GM12878 (cell line): ENCODE measurements around the gene STARD10. TPM values are rescaled to one million over a fixed set of nuclear protein-coding genes. Genes with fewer than 3 reads are reported as not detected.
A peak's percentile ranks its signal among the peaks of the same experiment; 100 is the strongest.
"Not testable (repeated sequence)": the region's sequence is repeated elsewhere in the genome, so short reads cannot be mapped to it uniquely, and the experiment has no call there.

ENCODE experiments used
- ATAC-seq: fragments of 200-7000 bp; cut with Tn5 transposase; 3 replicates; pipeline ENCODE4 v1.9.1; 2020; ENCODE audit warnings: mild to moderate bottlenecking, moderate library complexity
- BruUV-seq: library from RNA; stranded (reverse); fragments of 400-500 nt; replicated peaks from 2 replicates; lab custom pipeline; 2021; lab: Mats Ljungman, UMichigan
- CTCF ChIA-PET: fragments of 300-600 bp; sonication (Branson Sonifier 250); formaldehyde crosslinking; extraction: SDS; loops from one replicate; lab custom pipeline; 2021; ENCODE audit warnings: inconsistent platforms; lab: Yijun Ruan, JAX
- POLR2A ChIA-PET: fragments of 350-600 bp; formaldehyde crosslinking; extraction: SDS; loops from one replicate; lab custom pipeline; 2021; ENCODE audit warnings: inconsistent platforms; lab: Charles Lee
- RAD21 ChIA-PET: fragments of 300-600 bp; sonication (Branson Sonifier 250); formaldehyde crosslinking; loops from one replicate; lab custom pipeline; 2023; ENCODE audit warnings: antibody characterized with exemption; ENCODE audit not compliant: unreplicated experiment; lab: Charles Lee
- SMC1A ChIA-PET: fragments of 300-600 bp; sonication (Branson Sonifier 250); formaldehyde crosslinking; loops from one replicate; lab custom pipeline; 2023; ENCODE audit not compliant: unreplicated experiment, uncharacterized antibody; lab: Charles Lee
- DNase-seq: peaks from one replicate; pipeline ENCODE4 v3.0.0-alpha.2; 2011; ENCODE audit warnings: low read depth, low spot score
- FAIRE-seq: peaks from 3 replicates; lab custom pipeline; 2011; peaks lifted over from hg19 to GRCh38; lab: Jason Lieb, UNC
- H2AFZ ChIP-seq: 2 replicates; pipeline ENCODE4 v1.6.0; 2011; ENCODE audit warnings: low read depth, low read length, control low read depth; ENCODE audit not compliant: control insufficient read depth
- H3K27ac ChIP-seq: 2 replicates; pipeline ENCODE4 v1.5.1; 2011; ENCODE audit warnings: control low read depth; ENCODE audit not compliant: control insufficient read depth, insufficient read depth
- H3K27me3 ChIP-seq, 2 experiments: replicated peaks in 1 of 2; 2 replicates each; pipeline versions ENCODE4 v1.6.0 to v1.6.1; 2011; ENCODE audit warnings: low read length in 1 of 2; ENCODE audit not compliant: control insufficient read depth in 2 of 2, insufficient read depth in 2 of 2
- H3K36me3 ChIP-seq, 2 experiments: 2 replicates each; pipeline ENCODE4 v1.5.1; 2011; ENCODE audit warnings: low read length in 1 of 2; ENCODE audit not compliant: control insufficient read depth in 2 of 2, insufficient read depth in 2 of 2
- H3K4me1 ChIP-seq: 2 replicates; pipeline ENCODE4 v1.6.1; 2011; ENCODE audit warnings: mild to moderate bottlenecking, low read length, moderate library complexity, mixed read lengths; ENCODE audit not compliant: control insufficient read depth, insufficient read depth
- H3K4me2 ChIP-seq: 2 replicates; pipeline ENCODE4 v1.6.0; 2011; ENCODE audit warnings: control low read depth; ENCODE audit not compliant: control insufficient read depth, insufficient read depth
- H3K4me3 ChIP-seq: fragments of 200-600 bp; sonication (generic); 2 replicates; pipeline ENCODE4 v1.5.1; 2016
- H3K79me2 ChIP-seq: 2 replicates; pipeline ENCODE4 v1.6.0; 2011; ENCODE audit warnings: low read length; ENCODE audit not compliant: control insufficient read depth, insufficient read depth
- H3K9ac ChIP-seq: 2 replicates; pipeline ENCODE4 v1.8.0; 2011; ENCODE audit warnings: low read length, control low read depth, mixed read lengths; ENCODE audit not compliant: control insufficient read depth, insufficient read depth
- H3K9me3 ChIP-seq: replicated peaks from 3 replicates; pipeline ENCODE4 v1.5.1; 2011; ENCODE audit warnings: mild to moderate bottlenecking, low read length; ENCODE audit not compliant: control insufficient read depth, insufficient read depth
- H4K20me1 ChIP-seq: 2 replicates; pipeline ENCODE4 v1.6.0; 2011; ENCODE audit not compliant: control insufficient read depth, insufficient read depth
- FOXK2 ChIP-seq: fragments of 450-650 bp; IDR thresholded peaks from 2 replicates; pipeline ENCODE4 v1.6.1; 2017; ENCODE audit warnings: mild to moderate bottlenecking, moderate library complexity
- HDGF ChIP-seq: fragments of 450-650 bp; IDR thresholded peaks from 2 replicates; pipeline ENCODE4 v1.6.1; 2016; ENCODE audit warnings: antibody characterized with exemption
- POLR2AphosphoS2 ChIP-seq: IDR thresholded peaks from 2 replicates; pipeline ENCODE4 v1.6.1; 2011; ENCODE audit warnings: low read depth, mild to moderate bottlenecking, low read length, improper control_type of control experiment, moderate library complexity
- RBBP5 ChIP-seq: fragments of 200-600 bp; sonication (generic); conservative IDR thresholded peaks from 2 replicates; pipeline ENCODE4 v1.6.1; 2016
- RUNX3 ChIP-seq: IDR thresholded peaks from 2 replicates; pipeline ENCODE4 v1.6.1; 2012; ENCODE audit warnings: low read length, inconsistent platforms
- WGBS: methylation state at CpG from one replicate; pipeline ENCODE4 v1.1.6; 2016; ENCODE audit warnings: low lambda C conversion rate; ENCODE audit not compliant: insufficient replicate concordance, insufficient coverage; ENCODE audit errors: missing lambda C conversion rate; 5-methylcytosine and 5-hydroxymethylcytosine counted together
- in situ Hi-C: fragments of 300-500 bp; cut with MboI; formaldehyde crosslinking; loops from 9 replicates; pipeline ENCODE4 v1.14.3; 2018; ENCODE audit warnings: mixed read lengths
- intact Hi-C: fragments of 100-400 bp; cut with micrococcal nuclease; formaldehyde crosslinking; loops from one replicate; pipeline ENCODE4 v1.14.2; 2022; ENCODE audit not compliant: unreplicated experiment
- polyA plus RNA-seq, 11 experiments: library from polyadenylated mRNA; depleted of rRNA in 4 of 11; unstranded in 6 of 11; stranded (reverse) in 5 of 11; fragments of >200 nt; fragmentation: Nextera tagmentation in 4 of 11; fragmentation: Illumina TruSeq in 1 of 11; extraction: Ambion mirVana in 4 of 11; extraction: Trizol in 1 of 11; gene quantifications; 1 replicate in 1 of 11; 2 replicates in 10 of 11; pipeline versions ENCODE4 v1.2.1 to v1.2.3, GENCODE V29; 2011 to 2016; ENCODE audit warnings: inconsistent platforms in 2 of 11, missing spikeins in 2 of 11, low read depth in 1 of 11
- total RNA-seq, 4 experiments: library from RNA; depleted of rRNA in 3 of 4; stranded (reverse); fragments of >200 nt in 3 of 4; fragmentation: Illumina TruSeq in 1 of 4; extraction: Trizol in 1 of 4; gene quantifications; 2 replicates each; pipeline versions ENCODE4 v1.2.1 to v1.2.3, GENCODE V29; 2013 to 2021
- TF ChIP-seq, protein P1 (sequence below): fragments of 450-650 bp; IDR thresholded peaks from 2 replicates; pipeline ENCODE4 v1.6.1; 2016; ENCODE audit warnings: mild to moderate bottlenecking

STARD10 gene
- total and polyA plus RNA-seq, 10 of the 15 experiments (the other 5 are each of a cell fraction or from before 2014, with no cell fraction given) = 0.15 to 43.2 (median 23.1) TPM

DNA sequence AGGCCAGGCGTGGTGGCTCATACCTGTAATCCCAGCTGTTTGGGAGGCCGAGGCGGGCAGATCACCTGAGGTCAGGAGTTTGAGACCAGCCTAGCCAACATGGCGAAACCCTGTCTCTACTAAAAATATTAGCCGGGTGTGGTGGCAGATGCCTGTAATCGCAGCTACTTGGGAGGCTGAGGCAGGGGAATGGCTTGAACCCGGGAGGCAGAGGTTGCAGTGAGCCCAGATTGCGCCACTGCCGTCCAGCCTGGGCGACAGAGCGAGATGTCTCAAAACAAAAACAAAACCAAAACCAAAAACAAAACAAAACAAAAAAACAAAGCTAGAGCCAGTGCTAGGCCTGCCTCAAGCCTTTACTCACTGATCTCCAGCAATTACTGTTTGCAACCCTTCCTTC is 33.8 kb upstream of the STARD10 start:
- in situ Hi-C loops = loop anchor here (5.0 to 25.0 kb wide), 2 partner anchors 360 to 415 kb away; no protein-coding TSS in a partner anchor
- 62% methylated on average over 11 of the region's 11 CpGs for WGBS
- H3K36me3 ChIP-seq = peaks cover 22 to 28% of the 10 kb centered on the region in 2 experiments
- intact Hi-C loops, H2AFZ ChIP-seq, H3K9ac ChIP-seq, H3K9me3 ChIP-seq, H3K27me3 ChIP-seq: not testable (repeated sequence)
- peak; percentile 53 for ATAC-seq
- H3K4me1 ChIP-seq = peaks cover 10% of the 10 kb centered on the region
- CTCF ChIA-PET = interaction anchor here (0.9 to 8.7 kb wide), 11 partner anchors 12 to 462 kb away, joined by 3 to 128 read pairs (median 5); partner anchors contain the start of gene STARD10
- TF ChIP-seq FOXK2 = peak; percentile 47
- TF ChIP-seq RBBP5 = 0 out of 2 replicates have a peak, but pooled peaks have one; percentile 7
- TF ChIP-seq HDGF = peak; percentile 48; the same call in 1 of the 2 replicates
- TF ChIP-seq RUNX3 = peak; percentile 20; the same call in 1 of the 2 replicates
- TF ChIP-seq POLR2AphosphoS2 = peak; percentile 36; the same call in 1 of the 2 replicates
- TF ChIP-seq, protein P1, sequence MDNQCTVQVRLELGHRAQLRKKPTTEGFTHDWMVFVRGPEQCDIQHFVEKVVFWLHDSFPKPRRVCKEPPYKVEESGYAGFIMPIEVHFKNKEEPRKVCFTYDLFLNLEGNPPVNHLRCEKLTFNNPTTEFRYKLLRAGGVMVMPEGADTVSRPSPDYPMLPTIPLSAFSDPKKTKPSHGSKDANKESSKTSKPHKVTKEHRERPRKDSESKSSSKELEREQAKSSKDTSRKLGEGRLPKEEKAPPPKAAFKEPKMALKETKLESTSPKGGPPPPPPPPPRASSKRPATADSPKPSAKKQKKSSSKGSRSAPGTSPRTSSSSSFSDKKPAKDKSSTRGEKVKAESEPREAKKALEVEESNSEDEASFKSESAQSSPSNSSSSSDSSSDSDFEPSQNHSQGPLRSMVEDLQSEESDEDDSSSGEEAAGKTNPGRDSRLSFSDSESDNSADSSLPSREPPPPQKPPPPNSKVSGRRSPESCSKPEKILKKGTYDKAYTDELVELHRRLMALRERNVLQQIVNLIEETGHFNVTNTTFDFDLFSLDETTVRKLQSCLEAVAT = peak; percentile 71
- TF ChIP-seq, all 136 proteins: peak for 6; not testable (repeated sequence) for 130
- FAIRE-seq = peak; percentile 66
- not testable (repeated sequence) for H3K27ac ChIP-seq, H3K79me2 ChIP-seq, H4K20me1 ChIP-seq, BruUV-seq, H3K4me3 ChIP-seq, H3K4me2 ChIP-seq, DNase-seq
- SMC1A ChIA-PET = interaction anchor here (0.8 to 2.3 kb wide), 4 partner anchors 14 to 350 kb away, joined by 3 to 8 read pairs (median 3); no protein-coding TSS in a partner anchor
- RAD21 ChIA-PET = interaction anchor here (0.7 to 1.6 kb wide), 12 partner anchors 12 to 415 kb away, joined by 3 to 10 read pairs (median 4); partner anchors contain the start of gene STARD10
- POLR2A ChIA-PET = interaction anchor here (1.4 to 3.5 kb wide), 2 partner anchors 12 to 349 kb away, joined by 4 to 14 read pairs; no protein-coding TSS in a partner anchor
